ENCODE data around the gene TCHH. TPM values are rescaled to one million over a fixed set of nuclear protein-coding genes. Genes with fewer than 3 reads are reported as not detected.
A peak's percentile ranks its signal among the peaks of the same experiment; 100 is the strongest.
"Not testable (repeated sequence)": the region's sequence is repeated elsewhere in the genome, so short reads cannot be mapped to it uniquely, and the experiment has no call there.

The TCHH gene
- total and polyA plus RNA-seq, 2 of the 13 experiments (the other 11 are each of a cell fraction or from before 2014, with no cell fraction given): not detected

- Histone ChIP-seq H3K27ac (ENCODE audit: extremely low read length, insufficient read depth, low read length) (no peak overlapping the region), H3K4me2 (ENCODE audit: low read depth, low read length) (no peak overlapping the region), H3K4me3 (replicated peaks in 1 of 3; ENCODE audit: insufficient read depth in 1 of 3, low read depth in 2 of 3, low read length in 3 of 3) (no peak overlapping the region), H3K4me1 (ENCODE audit: insufficient read depth, low read length) (no peaks in the 10 kb centered on the region), H2AFZ (ENCODE audit: low read length) (no peak overlapping the region), H3K36me3 (replicated peaks in 1 of 2; ENCODE audit: control insufficient read depth in 1 of 2, insufficient read depth in 2 of 2, low read length in 2 of 2) (no peaks in the 10 kb centered on the region), H3K79me2 (ENCODE audit: insufficient read depth, low read length) (no peaks in the 10 kb centered on the region), H3K27me3 (ENCODE audit: control insufficient read depth in 1 of 2, insufficient read depth in 2 of 2, low read length in 2 of 2) (no peaks in the 10 kb centered on the region), H3K9ac (ENCODE audit: insufficient read depth, low read depth, low read length) (no peak overlapping the region), H4K20me1 (ENCODE audit: insufficient read depth, low read length) (no peaks in the 10 kb centered on the region), H3K9me3 (ENCODE audit: low read length) (peaks cover 26% of the 10 kb centered on the region; the same call in 1 of the 2 replicates)
- TF ChIP-seq PBX2 (CRISPR knock-in tag; IDR thresholded peaks at IDR 0.05) (no peak), ARID2 (CRISPR knock-in tag; IDR thresholded peaks at IDR 0.05; ENCODE audit: borderline replicate concordance) (no peak), ZNF121 (CRISPR knock-in tag; IDR thresholded peaks at IDR 0.05) (no peak), KDM2A (CRISPR knock-in tag; IDR thresholded peaks at IDR 0.05; ENCODE audit: borderline replicate concordance, low read depth) (no peak), MAFF (IDR thresholded peaks at IDR 0.05; ENCODE audit: low read depth, low read length) (peak; percentile 57), ZNF143 (CRISPR knock-in tag; IDR thresholded peaks at IDR 0.05) (no peak), MAFK (conservative IDR thresholded peaks at IDR 0.05 in 1 of 2, IDR thresholded peaks at IDR 0.05 in 1 of 2; ENCODE audit: low read length in 2 of 2) (peak; percentile 65 to 76; a peak in 3 of 4 replicates), TCF12 (IDR thresholded peaks at IDR 0.05) (no peak), TCF12 (CRISPR knock-in tag; IDR thresholded peaks at IDR 0.05) (no peak), ZSCAN30 (CRISPR knock-in tag; IDR thresholded peaks at IDR 0.05) (no peak), ZNF326 (CRISPR knock-in tag; IDR thresholded peaks at IDR 0.05; ENCODE audit: borderline replicate concordance) (no peak), ZFY (CRISPR knock-in tag; IDR thresholded peaks at IDR 0.05) (no peak), ETS1 (CRISPR knock-in tag; IDR thresholded peaks at IDR 0.05) (no peak), ZNF350 (CRISPR knock-in tag; IDR thresholded peaks at IDR 0.05; ENCODE audit: borderline replicate concordance, low read depth) (no peak), KAT8 (CRISPR knock-in tag; IDR thresholded peaks at IDR 0.05) (no peak)
- TF ChIP-seq, protein P1, sequence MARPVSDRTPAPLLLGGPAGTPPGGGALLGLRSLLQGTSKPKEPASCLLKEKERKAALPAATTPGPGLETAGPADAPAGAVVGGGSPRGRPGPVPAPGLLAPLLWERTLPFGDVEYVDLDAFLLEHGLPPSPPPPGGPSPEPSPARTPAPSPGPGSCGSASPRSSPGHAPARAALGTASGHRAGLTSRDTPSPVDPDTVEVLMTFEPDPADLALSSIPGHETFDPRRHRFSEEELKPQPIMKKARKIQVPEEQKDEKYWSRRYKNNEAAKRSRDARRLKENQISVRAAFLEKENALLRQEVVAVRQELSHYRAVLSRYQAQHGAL (CRISPR knock-in tag; IDR thresholded peaks at IDR 0.05; ENCODE audit: not compliant biosample characterization): no peak
- ATAC-seq: no peak
- CTCF ChIA-PET (ENCODE audit: low intra/inter-chr PET ratio, low total read pairs): no interaction called here
- WGBS (ENCODE audit: low lambda C conversion rate): 34% methylated on average over 4 of the region's 4 CpGs
- no TSS peak for BruUV-seq (replicated peaks)
- no peak for FAIRE-seq
- intact Hi-C loops (cut with micrococcal nuclease; ENCODE audit: unreplicated experiment): no loop called here
- DNase-seq (ENCODE audit: low spot score): no peak
- POLR2A ChIA-PET: no interaction called here
- in situ Hi-C loops (cut with HindIII; ENCODE audit: extremely low pct_ligation_motif_present, low pct_unique_long_range_greater_than_20kb): no loop called here
Observed at GRCh38 chr1:152145769-152146168, 30.5 kb upstream of the TCHH start.

- H3K4me3 ChIP-seq (replicated peaks in 1 of 3; ENCODE audit: insufficient read depth in 1 of 3, low read depth in 2 of 3, low read length in 3 of 3); H3K36me3 ChIP-seq (replicated peaks in 1 of 2; ENCODE audit: control insufficient read depth in 1 of 2, insufficient read depth in 2 of 2, low read length in 2 of 2); H2AFZ ChIP-seq (ENCODE audit: low read length); H3K27ac ChIP-seq (ENCODE audit: extremely low read length, insufficient read depth, low read length); H3K79me2 ChIP-seq (ENCODE audit: insufficient read depth, low read length); ATAC-seq; DNase-seq (ENCODE audit: low spot score); BruUV-seq (replicated peaks); H3K4me2 ChIP-seq (ENCODE audit: low read depth, low read length); H3K9ac ChIP-seq (ENCODE audit: insufficient read depth, low read depth, low read length); H4K20me1 ChIP-seq (ENCODE audit: insufficient read depth, low read length); POLR2A ChIA-PET; H3K27me3 ChIP-seq (ENCODE audit: control insufficient read depth in 1 of 2, insufficient read depth in 2 of 2, low read length in 2 of 2); FAIRE-seq; H3K4me1 ChIP-seq (ENCODE audit: insufficient read depth, low read length): not testable (repeated sequence)
- CTCF ChIA-PET (ENCODE audit: low intra/inter-chr PET ratio, low total read pairs): interaction anchor here (1.1 kb wide), 1 partner anchor 41 kb away, joined by 3 read pairs; no protein-coding TSS in a partner anchor
- H3K9me3 ChIP-seq (ENCODE audit: low read length): peaks cover 26% of the 10 kb centered on the region; the same call in 1 of the 2 replicates
- intact Hi-C loops (cut with micrococcal nuclease; ENCODE audit: unreplicated experiment) (loop anchor here (5.0 kb wide), 1 partner anchor 313 kb away; no protein-coding TSS in a partner anchor), in situ Hi-C loops (cut with HindIII; ENCODE audit: extremely low pct_ligation_motif_present, low pct_unique_long_range_greater_than_20kb) (loop anchor here (5.0 kb wide), 1 partner anchor 43 kb away; no protein-coding TSS in a partner anchor)
- 13% methylated on average over 4 of the region's 25 CpGs for WGBS (ENCODE audit: low lambda C conversion rate)
Observed at GRCh38 chr1:152144674-152145183, 29.5 kb upstream of the TCHH start.
